Mesendoderm (in vitro differentiated cells): ENCODE results near the gene MACROD1.

ENCODE experiments used
- DNase-seq: peaks from one replicate; pipeline ENCODE4 v3.0.0; 2013
- H2AK5ac ChIP-seq: 2 replicates; pipeline ENCODE4 v1.6.1; 2013; ENCODE audit warnings: low read length, inconsistent platforms
- H2BK120ac ChIP-seq: 2 replicates; pipeline ENCODE4 v1.6.1; 2013; ENCODE audit warnings: low read depth, mild to moderate bottlenecking, low read length, moderate library complexity, mixed read lengths
- H2BK15ac ChIP-seq: replicated peaks from 2 replicates; pipeline ENCODE4 v1.6.1; 2013; ENCODE audit warnings: low read depth, mild to moderate bottlenecking, moderate library complexity
- H2BK5ac ChIP-seq: 2 replicates; pipeline ENCODE4 v1.6.1; 2013; ENCODE audit warnings: low read length, inconsistent platforms
- H3K18ac ChIP-seq: 2 replicates; pipeline ENCODE4 v1.6.1; 2013; ENCODE audit warnings: mild to moderate bottlenecking, low read length, mixed read lengths
- H3K23ac ChIP-seq: one replicate; pipeline ENCODE4 v1.6.1; 2013; ENCODE audit warnings: low read length
- H3K27ac ChIP-seq: 2 replicates; pipeline ENCODE4 v1.5.1; 2013; ENCODE audit warnings: low read depth, mild to moderate bottlenecking, inconsistent platforms, low read length, moderate library complexity
- H3K27me3 ChIP-seq: 2 replicates; pipeline ENCODE4 v1.6.1; 2013; ENCODE audit warnings: low read length, control low read depth, mild to moderate bottlenecking, inconsistent platforms; ENCODE audit not compliant: insufficient read depth, poor library complexity
- H3K36me3 ChIP-seq: 2 replicates; pipeline ENCODE4 v1.6.1; 2013; ENCODE audit warnings: low read length, inconsistent platforms; ENCODE audit not compliant: control insufficient read depth, insufficient read depth
- H3K4ac ChIP-seq: one replicate; pipeline ENCODE4 v1.6.1; 2013; ENCODE audit warnings: low read depth, mild to moderate bottlenecking, low read length, moderate library complexity
- H3K4me1 ChIP-seq: 2 replicates; pipeline ENCODE4 v1.6.1; 2013; ENCODE audit warnings: low read depth, low read length, inconsistent platforms; ENCODE audit not compliant: control insufficient read depth
- H3K4me2 ChIP-seq: 2 replicates; pipeline ENCODE4 v1.6.1; 2013; ENCODE audit warnings: low read length
- H3K4me3 ChIP-seq: 2 replicates; pipeline ENCODE4 v1.5.1; 2013; ENCODE audit warnings: mild to moderate bottlenecking, low read length
- H3K56ac ChIP-seq: one replicate; pipeline ENCODE4 v1.6.1; 2013; ENCODE audit warnings: low read length
- H3K79me1 ChIP-seq: 2 replicates; pipeline ENCODE4 v1.6.1; 2013; ENCODE audit warnings: low read length, inconsistent platforms
- H3K79me2 ChIP-seq: 2 replicates; pipeline ENCODE4 v1.6.1; 2013; ENCODE audit warnings: mild to moderate bottlenecking, low read length; ENCODE audit not compliant: control insufficient read depth, insufficient read depth
- H3K9ac ChIP-seq: 2 replicates; pipeline ENCODE4 v1.6.1; 2013; ENCODE audit warnings: low read length, inconsistent platforms
- H4K5ac ChIP-seq: one replicate; pipeline ENCODE4 v1.6.1; 2013; ENCODE audit warnings: low read length
- H4K8ac ChIP-seq: one replicate; pipeline ENCODE4 v1.6.1; 2013; ENCODE audit warnings: low read depth, mild to moderate bottlenecking, control low read depth, low read length, moderate library complexity
- WGBS: extraction: QIAGEN DNeasy Blood & Tissue Kit; methylation state at CpG from one replicate; pipeline ENCODE4 v1.1.7; 2013; ENCODE audit warnings: low lambda C conversion rate, missing lambda C conversion rate; ENCODE audit not compliant: insufficient coverage; ENCODE audit errors: extremely low coverage; 5-methylcytosine and 5-hydroxymethylcytosine counted together

The MACROD1 gene

DNA sequence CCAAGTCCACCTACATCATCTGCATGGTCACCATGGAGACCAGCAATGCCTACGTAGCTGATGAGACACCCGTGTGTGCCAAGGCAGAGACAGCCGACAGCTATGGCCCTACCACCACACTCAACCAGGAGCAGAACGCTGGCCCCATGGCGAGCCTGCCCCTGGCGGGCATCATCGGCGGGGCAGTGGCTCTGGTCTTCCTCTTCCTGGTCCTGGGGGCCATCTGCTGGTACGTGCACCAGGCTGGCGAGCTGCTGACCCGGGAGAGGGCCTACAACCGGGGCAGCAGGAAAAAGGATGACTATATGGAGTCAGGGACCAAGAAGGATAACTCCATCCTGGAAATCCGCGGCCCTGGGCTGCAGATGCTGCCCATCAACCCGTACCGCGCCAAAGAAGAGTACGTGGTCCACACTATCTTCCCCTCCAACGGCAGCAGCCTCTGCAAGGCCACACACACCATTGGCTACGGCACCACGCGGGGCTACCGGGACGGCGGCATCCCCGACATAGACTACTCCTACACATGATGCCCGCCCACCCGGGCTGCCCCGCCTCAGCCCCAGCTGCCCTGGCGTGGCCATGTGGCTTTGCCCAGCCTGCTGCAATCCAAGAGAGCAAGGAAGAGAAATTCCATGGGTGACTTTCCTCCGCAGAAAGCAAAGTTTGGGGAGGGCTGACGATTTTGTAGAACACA is 48.0 kb downstream of the MACROD1 start:
- Histone ChIP-seq H4K5ac (no peak overlapping the region), H3K4me2 (no peak overlapping the region), H2BK120ac (no peak overlapping the region), H3K4me3 (no peak overlapping the region), H3K4me1 (peaks cover 2% of the 10 kb centered on the region), H3K79me1 (no peaks in the 10 kb centered on the region), H3K79me2 (no peaks in the 10 kb centered on the region), H3K9ac (no peak overlapping the region), H3K36me3 (no peaks in the 10 kb centered on the region), H2BK15ac (no peak overlapping the region), H3K27me3 (no peaks in the 10 kb centered on the region), H3K18ac (no peak overlapping the region), H2BK5ac (no peak overlapping the region), H3K23ac (no peak overlapping the region), H3K56ac (no peak overlapping the region), H2AK5ac (no peak overlapping the region), H4K8ac (no peak overlapping the region), H3K27ac (no peak overlapping the region), H3K4ac (no peak overlapping the region)
- WGBS, result no CpG with 5 or more reads among the region's 32 CpGs
- no peak for DNase-seq

DNA sequence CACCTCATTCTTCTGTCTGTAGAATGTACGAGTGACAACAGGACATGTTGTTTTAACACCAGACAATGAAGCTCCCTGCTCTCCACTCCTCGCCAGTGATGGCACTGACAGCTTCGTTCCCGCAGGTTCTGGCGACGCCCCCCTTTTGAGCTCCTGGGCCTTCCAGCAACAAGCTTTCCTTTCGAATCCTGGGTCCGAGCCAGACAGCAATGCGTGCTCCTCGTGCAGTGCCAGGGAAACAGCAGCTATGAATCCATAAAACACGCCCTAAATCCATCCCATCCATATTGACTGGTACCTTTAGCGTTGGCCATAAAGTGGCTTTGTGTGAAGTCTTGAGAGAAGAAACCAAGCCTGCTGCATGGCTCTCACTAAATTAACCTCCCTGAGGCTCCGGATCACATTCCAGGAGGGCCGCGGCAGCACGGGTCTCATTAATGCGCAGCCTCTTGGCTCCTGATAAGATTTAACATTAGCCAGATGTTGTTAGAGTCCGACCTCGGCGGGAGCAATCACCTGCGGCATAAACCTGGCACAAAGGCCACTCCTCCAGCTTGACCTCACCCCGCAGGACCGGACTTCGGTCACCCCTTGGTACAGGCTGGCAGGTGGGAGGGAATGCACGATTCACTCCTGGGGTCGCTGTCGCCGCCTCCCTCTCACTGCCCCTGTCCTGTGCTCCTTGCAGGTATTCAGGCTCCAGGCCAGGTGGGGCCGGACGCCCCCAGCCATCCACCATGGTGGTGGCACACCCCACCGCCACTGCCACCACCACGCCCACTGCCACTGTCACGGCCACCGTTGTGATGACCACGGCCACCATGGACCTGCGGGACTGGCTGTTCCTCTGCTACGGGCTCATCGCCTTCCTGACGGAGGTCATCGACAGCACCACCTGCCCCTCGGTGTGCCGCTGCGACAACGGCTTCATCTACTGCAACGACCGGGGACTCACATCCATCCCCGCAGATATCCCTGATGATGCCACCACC is 50.1 kb downstream of the MACROD1 start:
- Histone ChIP-seq H3K9ac (no peak overlapping the region), H3K4me3 (no peak overlapping the region), H2BK15ac (no peak overlapping the region), H2AK5ac (no peak overlapping the region), H3K4me1 (no peaks in the 10 kb centered on the region), H3K4me2 (no peak overlapping the region), H3K79me2 (no peaks in the 10 kb centered on the region), H3K27me3 (no peaks in the 10 kb centered on the region), H3K27ac (no peak overlapping the region), H4K5ac (no peak overlapping the region), H2BK5ac (no peak overlapping the region), H3K79me1 (no peaks in the 10 kb centered on the region), H2BK120ac (no peak overlapping the region), H3K36me3 (no peaks in the 10 kb centered on the region), H3K18ac (no peak overlapping the region), H3K56ac (no peak overlapping the region), H3K23ac (no peak overlapping the region), H3K4ac (no peak overlapping the region), H4K8ac (no peak overlapping the region)
- no CpG with 5 or more reads among the region's 47 CpGs for WGBS
- no peak for DNase-seq

DNA sequence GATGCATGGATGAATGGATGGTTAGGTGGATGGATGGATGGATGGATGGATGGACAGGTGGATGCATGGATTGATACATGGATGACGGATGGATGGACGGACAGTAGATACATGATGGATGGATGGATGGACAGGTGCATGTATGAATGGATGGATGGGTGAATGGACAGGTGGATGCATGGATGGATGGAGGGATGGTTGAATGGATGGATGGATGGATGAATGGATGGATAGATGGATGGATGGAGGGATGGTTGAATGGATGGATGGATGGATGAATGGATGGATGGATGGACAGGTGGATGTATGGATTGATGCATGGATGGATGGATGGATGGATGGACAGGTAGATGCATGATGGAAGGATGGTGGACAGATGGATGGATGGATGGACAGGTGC is 51.7 kb downstream of the MACROD1 start:
- H3K4me3 ChIP-seq, result no peak overlapping the region
- DNase-seq, result no peak
- no peak overlapping the region for H4K8ac ChIP-seq
- no peak overlapping the region for H2BK15ac ChIP-seq
- H3K9ac ChIP-seq, result no peak overlapping the region
- no peak overlapping the region for H3K4me2 ChIP-seq
- no peaks in the 10 kb centered on the region for H3K4me1 ChIP-seq
- H3K79me2 ChIP-seq, result no peaks in the 10 kb centered on the region
- H2BK120ac ChIP-seq, result no peak overlapping the region
- no peaks in the 10 kb centered on the region for H3K36me3 ChIP-seq
- no peak overlapping the region for H2AK5ac ChIP-seq
- H2BK5ac ChIP-seq, result no peak overlapping the region
- H3K18ac ChIP-seq, result no peak overlapping the region
- H3K23ac ChIP-seq, result no peak overlapping the region
- no peak overlapping the region for H4K5ac ChIP-seq
- no CpG with 5 or more reads among the region's 2 CpGs for WGBS
- H3K27me3 ChIP-seq, result no peaks in the 10 kb centered on the region
- no peaks in the 10 kb centered on the region for H3K79me1 ChIP-seq
- no peak overlapping the region for H3K4ac ChIP-seq
- H3K56ac ChIP-seq, result no peak overlapping the region
- no peak overlapping the region for H3K27ac ChIP-seq

DNA sequence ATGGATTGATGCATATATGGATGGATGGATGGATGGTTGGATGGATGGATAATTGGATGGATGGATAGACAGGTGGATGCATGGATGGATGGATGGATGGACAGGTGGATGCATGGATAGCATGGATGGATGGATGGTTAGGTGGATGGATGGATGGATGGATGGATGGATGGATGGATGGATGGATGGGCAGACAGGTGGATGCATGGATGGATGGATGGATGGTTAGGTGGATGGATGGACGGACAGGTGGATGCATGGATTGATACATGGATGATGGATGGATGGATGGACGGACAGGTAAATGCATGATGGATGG is 52.5 kb downstream of the MACROD1 start:
- H3K4me1 ChIP-seq, result no peaks in the 10 kb centered on the region
- no peak overlapping the region for H4K5ac ChIP-seq
- no peak overlapping the region for H3K56ac ChIP-seq
- H3K27ac ChIP-seq, result no peak overlapping the region
- H3K4me2 ChIP-seq, result no peak overlapping the region
- no peak overlapping the region for H3K4me3 ChIP-seq
- H3K4ac ChIP-seq, result no peak overlapping the region
- no CpG with 5 or more reads among the region's 2 CpGs for WGBS
- no peaks in the 10 kb centered on the region for H3K79me1 ChIP-seq
- H3K18ac ChIP-seq, result no peak overlapping the region
- no peak overlapping the region for H4K8ac ChIP-seq
- no peak overlapping the region for H2AK5ac ChIP-seq
- H2BK5ac ChIP-seq, result no peak overlapping the region
- H2BK120ac ChIP-seq, result no peak overlapping the region
- no peaks in the 10 kb centered on the region for H3K27me3 ChIP-seq
- H3K23ac ChIP-seq, result no peak overlapping the region
- H3K9ac ChIP-seq, result no peak overlapping the region
- no peak overlapping the region for H2BK15ac ChIP-seq
- no peaks in the 10 kb centered on the region for H3K36me3 ChIP-seq
- DNase-seq, result no peak
- H3K79me2 ChIP-seq, result no peaks in the 10 kb centered on the region

DNA sequence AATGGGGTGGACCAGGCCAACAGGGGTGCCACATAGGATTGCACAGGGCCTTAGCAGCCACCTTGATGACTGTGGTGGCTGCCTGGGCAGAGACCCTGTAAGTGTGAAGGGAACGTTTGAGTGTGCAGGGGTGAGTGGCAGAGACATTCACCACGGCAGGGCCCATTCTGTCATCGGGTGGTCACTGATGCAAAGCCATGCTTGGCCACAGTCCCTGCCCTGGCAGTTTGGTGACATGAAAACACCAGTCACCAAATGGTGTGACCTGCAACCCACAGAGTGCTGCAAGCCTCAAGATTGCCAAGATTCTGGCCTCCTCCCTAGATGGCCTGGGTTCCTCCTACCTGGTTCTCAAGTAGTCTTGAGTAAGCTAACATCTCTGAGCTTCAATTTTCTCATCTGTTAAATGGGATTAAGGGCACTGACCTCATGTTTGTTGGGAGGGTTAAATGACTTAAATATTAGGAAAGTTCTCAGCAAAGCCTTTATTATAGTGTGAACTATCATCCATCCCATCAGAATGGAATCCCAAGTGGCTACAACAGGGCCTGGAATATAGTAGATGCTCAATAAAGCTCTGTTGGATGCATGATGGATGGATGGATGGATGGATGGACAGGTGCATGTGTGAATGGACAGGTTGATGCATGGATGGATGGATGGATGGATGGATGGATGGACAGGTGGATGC is 53.0 kb downstream of the MACROD1 start:
- H3K4ac ChIP-seq, result no peak overlapping the region
- no peaks in the 10 kb centered on the region for H3K79me1 ChIP-seq
- H3K18ac ChIP-seq, result no peak overlapping the region
- H3K4me3 ChIP-seq, result no peak overlapping the region
- H3K4me1 ChIP-seq, result no peaks in the 10 kb centered on the region
- H3K36me3 ChIP-seq, result no peaks in the 10 kb centered on the region
- DNase-seq, result no peak
- H3K79me2 ChIP-seq, result no peaks in the 10 kb centered on the region
- H4K5ac ChIP-seq, result no peak overlapping the region
- no peak overlapping the region for H2BK15ac ChIP-seq
- no peak overlapping the region for H3K56ac ChIP-seq
- no peak overlapping the region for H2BK5ac ChIP-seq
- no peak overlapping the region for H3K27ac ChIP-seq
- no peak overlapping the region for H3K23ac ChIP-seq
- H3K27me3 ChIP-seq, result no peaks in the 10 kb centered on the region
- WGBS, result no CpG with 5 or more reads among the region's 3 CpGs
- H3K4me2 ChIP-seq, result no peak overlapping the region
- H2BK120ac ChIP-seq, result no peak overlapping the region
- H3K9ac ChIP-seq, result no peak overlapping the region
- H4K8ac ChIP-seq, result no peak overlapping the region
- no peak overlapping the region for H2AK5ac ChIP-seq
